GM23338 (cell line): Measurements from ENCODE around the gene PAEP. TPM values are rescaled to one million over a fixed set of nuclear protein-coding genes. Genes with fewer than 3 reads are reported as not detected.
"Not testable (repeated sequence)": the region's sequence is repeated elsewhere in the genome, so short reads cannot be mapped to it uniquely, and the experiment has no call there.

ENCODE experiments used
- ATAC-seq: fragments of 200-7000 bp; cut with Tn5 transposase; 3 replicates; pipeline ENCODE4 v1.9.1; 2020
- DNase-seq: peaks from one replicate; pipeline ENCODE4 v3.0.0-alpha.2; 2015; ENCODE audit warnings: low spot score
- H2AFZ ChIP-seq: fragments of 200-600 bp; sonication (generic); 2 replicates; pipeline ENCODE4 v1.8.0; 2016; ENCODE audit warnings: antibody characterized with exemption, mild to moderate bottlenecking, moderate library complexity
- H3F3A ChIP-seq: fragments of 200-600 bp; sonication (generic); replicated peaks from 2 replicates; pipeline ENCODE4 v1.8.0; 2017; ENCODE audit warnings: antibody characterized with exemption, mixed run types, low read depth
- H3K27ac ChIP-seq: fragments of 200-600 bp; sonication (generic); 2 replicates; pipeline ENCODE4 v1.6.1; 2016; ENCODE audit warnings: low read depth
- H3K27me3 ChIP-seq: fragments of 200-600 bp; sonication (generic); 2 replicates; pipeline ENCODE4 v1.8.0; 2016; ENCODE audit warnings: mild to moderate bottlenecking, mixed run types, moderate library complexity; ENCODE audit not compliant: insufficient read depth
- H3K36me3 ChIP-seq: fragments of 200-600 bp; sonication (generic); 2 replicates; pipeline ENCODE4 v1.8.0; 2016; ENCODE audit warnings: mild to moderate bottlenecking; ENCODE audit not compliant: insufficient read depth
- H3K4me1 ChIP-seq: fragments of 200-600 bp; sonication (generic); 2 replicates; pipeline ENCODE4 v1.8.0; 2016; ENCODE audit warnings: mild to moderate bottlenecking, moderate library complexity; ENCODE audit not compliant: insufficient read depth
- H3K4me2 ChIP-seq: fragments of 200-600 bp; sonication (generic); 2 replicates; pipeline ENCODE4 v1.7.1; 2017; ENCODE audit warnings: mixed run types
- H3K4me3 ChIP-seq: fragments of 200-600 bp; sonication (generic); 2 replicates; pipeline ENCODE4 v1.6.1; 2016; ENCODE audit warnings: mixed run types
- H3K79me2 ChIP-seq: fragments of 200-600 bp; sonication (generic); replicated peaks from 2 replicates; pipeline ENCODE4 v1.8.0; 2017; ENCODE audit warnings: mild to moderate bottlenecking; ENCODE audit not compliant: insufficient read depth
- H3K9me2 ChIP-seq: fragments of 200-600 bp; sonication (generic); 2 replicates; pipeline ENCODE4 v1.8.0; 2017; ENCODE audit not compliant: insufficient read depth
- H4K20me1 ChIP-seq: fragments of 200-600 bp; sonication (generic); replicated peaks from 2 replicates; pipeline ENCODE4 v1.8.0; 2017; ENCODE audit warnings: mild to moderate bottlenecking; ENCODE audit not compliant: insufficient read depth
- H3K27ac Mint-ChIP-seq: 2 replicates; pipeline ENCODE4 v1.8.0; 2020; ENCODE audit warnings: inconsistent platforms, mild to moderate bottlenecking, moderate library complexity, mixed read lengths
- H3K27me3 Mint-ChIP-seq: 3 replicates; pipeline ENCODE4 v1.8.0; 2022; ENCODE audit warnings: low read depth, mild to moderate bottlenecking, moderate library complexity, mixed read lengths, inconsistent platforms; ENCODE audit not compliant: insufficient read depth, poor library complexity
- H3K36me3 Mint-ChIP-seq: 3 replicates; pipeline ENCODE4 v1.8.0; 2021; ENCODE audit warnings: low read depth, mild to moderate bottlenecking, inconsistent platforms, moderate library complexity, mixed read lengths
- H3K4me1 Mint-ChIP-seq: 3 replicates; pipeline ENCODE4 v1.8.0; 2020; ENCODE audit warnings: mild to moderate bottlenecking, inconsistent platforms, mixed read lengths
- H3K4me3 Mint-ChIP-seq: 3 replicates; pipeline ENCODE4 v1.8.0; 2021; ENCODE audit warnings: moderate library complexity, mild to moderate bottlenecking, inconsistent platforms, mixed read lengths
- H3K9me3 Mint-ChIP-seq: 3 replicates; pipeline ENCODE4 v1.8.0; 2020; ENCODE audit warnings: moderate library complexity, mild to moderate bottlenecking, inconsistent platforms, mixed read lengths
- CREB1 ChIP-seq: fragments of 250-450 bp; sonication (Bioruptor Pico); IDR thresholded peaks from 2 replicates; pipeline ENCODE4 v1.5.0; 2020; ENCODE audit warnings: low read depth, mild to moderate bottlenecking, moderate library complexity
- EZH2 ChIP-seq: fragments of 200-600 bp; sonication (generic); IDR thresholded peaks from one replicate; pipeline ENCODE4 v1.8.0; 2017; ENCODE audit warnings: antibody characterized with exemption, mild to moderate bottlenecking, low read depth; ENCODE audit not compliant: unreplicated experiment
- EZH2phosphoT487 ChIP-seq: fragments of 200-600 bp; sonication (generic); IDR thresholded peaks from one replicate; pipeline ENCODE4 v1.8.1; 2018; ENCODE audit warnings: antibody characterized with exemption; ENCODE audit not compliant: unreplicated experiment
- JUNB ChIP-seq: IDR thresholded peaks from one replicate; pipeline ENCODE4 v1.6.1; 2016; ENCODE audit warnings: antibody characterized with exemption; ENCODE audit not compliant: unreplicated experiment
- NANOG ChIP-seq: IDR thresholded peaks from 2 replicates; pipeline ENCODE4 v1.6.1; 2016; ENCODE audit warnings: antibody characterized with exemption, borderline replicate concordance
- POLR2AphosphoS5 ChIP-seq: IDR thresholded peaks from 2 replicates; pipeline ENCODE4 v1.6.1; 2016; ENCODE audit warnings: antibody characterized with exemption, low read depth
- REST ChIP-seq: IDR thresholded peaks from one replicate; pipeline ENCODE4 v1.6.1; 2018; ENCODE audit warnings: antibody characterized with exemption; ENCODE audit not compliant: unreplicated experiment
- STAT1 ChIP-seq: IDR thresholded peaks from one replicate; pipeline ENCODE4 v1.6.1; 2016; ENCODE audit warnings: antibody characterized with exemption; ENCODE audit not compliant: unreplicated experiment
- ZNF114 ChIP-seq: fragments of 250-450 bp; sonication (Bioruptor Pico); IDR thresholded peaks from 2 replicates; pipeline ENCODE4 v1.5.0; 2020; ENCODE audit warnings: mild to moderate bottlenecking, moderate library complexity
- ZNF331 ChIP-seq: fragments of 250-450 bp; sonication (Bioruptor Pico); IDR thresholded peaks from 2 replicates; pipeline ENCODE4 v1.5.0; 2020; ENCODE audit warnings: low read depth, mild to moderate bottlenecking, moderate library complexity
- polyA plus RNA-seq: library from polyadenylated mRNA; unstranded; fragments of >200 nt; fragmentation: Nextera tagmentation; extraction: Ambion mirVana; gene quantifications from 2 replicates; pipeline ENCODE4 v1.2.1, GENCODE V29; 2016
- total RNA-seq: library from RNA; depleted of rRNA; stranded (reverse); fragments of >200 nt; shearing (Covaris generic); gene quantifications from 2 replicates; pipeline ENCODE4 v1.2.3, GENCODE V29; 2014
- TF ChIP-seq, protein P1 (sequence below): IDR thresholded peaks from 2 replicates; pipeline ENCODE4 v1.6.1; 2016; ENCODE audit warnings: antibody characterized with exemption

The PAEP gene
- total and polyA plus RNA-seq, 2 experiments from 2014 or later: not detected

DNA sequence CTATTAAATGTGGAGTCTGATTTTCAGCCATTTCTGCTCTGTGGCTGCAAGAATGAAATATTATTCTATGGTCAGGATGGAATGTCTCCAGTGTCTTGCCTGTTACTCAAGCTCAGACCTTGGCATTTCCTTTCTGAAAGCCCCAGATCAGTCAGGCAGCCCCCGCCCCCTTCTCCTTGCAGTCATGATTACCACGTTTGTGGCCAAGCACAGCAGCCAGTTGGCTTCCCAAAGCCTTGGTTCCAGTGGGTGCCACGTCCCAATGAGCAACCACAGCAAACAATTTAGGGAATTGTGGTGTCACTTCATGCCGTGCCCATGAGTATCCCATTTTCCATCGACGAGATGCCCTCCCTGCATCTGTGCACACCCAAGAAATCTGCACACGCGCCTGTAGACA lies 25.3 kb upstream of the PAEP start:
- Mint-ChIP-seq H3K27ac (no peak overlapping the region), H3K27me3 (peaks cover 4% of the 10 kb centered on the region), H3K9me3 (peaks cover 3% of the 10 kb centered on the region; the same call in 1 of the 3 replicates), H3K36me3 (no peaks in the 10 kb centered on the region), H3K4me3 (no peak overlapping the region), H3K4me1 (peaks cover 11% of the 10 kb centered on the region; the same call in 2 of the 3 replicates)
- no peak overlapping the region for H3K4me2 ChIP-seq
- TF ChIP-seq JUNB (no peak), NANOG (no peak), ZNF114 (no peak), CREB1 (CRISPR knock-in tag) (no peak), EZH2phosphoT487 (no peak), STAT1 (no peak), EZH2 (no peak), POLR2AphosphoS5 (no peak)
- TF ChIP-seq, protein P1, sequence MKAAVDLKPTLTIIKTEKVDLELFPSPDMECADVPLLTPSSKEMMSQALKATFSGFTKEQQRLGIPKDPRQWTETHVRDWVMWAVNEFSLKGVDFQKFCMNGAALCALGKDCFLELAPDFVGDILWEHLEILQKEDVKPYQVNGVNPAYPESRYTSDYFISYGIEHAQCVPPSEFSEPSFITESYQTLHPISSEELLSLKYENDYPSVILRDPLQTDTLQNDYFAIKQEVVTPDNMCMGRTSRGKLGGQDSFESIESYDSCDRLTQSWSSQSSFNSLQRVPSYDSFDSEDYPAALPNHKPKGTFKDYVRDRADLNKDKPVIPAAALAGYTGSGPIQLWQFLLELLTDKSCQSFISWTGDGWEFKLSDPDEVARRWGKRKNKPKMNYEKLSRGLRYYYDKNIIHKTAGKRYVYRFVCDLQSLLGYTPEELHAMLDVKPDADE: no peak
- no peak for ATAC-seq
- no peak overlapping the region for H3K27ac ChIP-seq
- H3K4me3 ChIP-seq: no peak overlapping the region
- H3K79me2 ChIP-seq: no peaks in the 10 kb centered on the region
- no peaks in the 10 kb centered on the region for H3K27me3 ChIP-seq
- H2AFZ ChIP-seq: no peak overlapping the region
- H3K9me2 ChIP-seq: no peaks in the 10 kb centered on the region
- no peaks in the 10 kb centered on the region for H3F3A ChIP-seq
- no peaks in the 10 kb centered on the region for H4K20me1 ChIP-seq
- no peaks in the 10 kb centered on the region for H3K4me1 ChIP-seq
- H3K36me3 ChIP-seq: no peaks in the 10 kb centered on the region
- no peak for DNase-seq

DNA sequence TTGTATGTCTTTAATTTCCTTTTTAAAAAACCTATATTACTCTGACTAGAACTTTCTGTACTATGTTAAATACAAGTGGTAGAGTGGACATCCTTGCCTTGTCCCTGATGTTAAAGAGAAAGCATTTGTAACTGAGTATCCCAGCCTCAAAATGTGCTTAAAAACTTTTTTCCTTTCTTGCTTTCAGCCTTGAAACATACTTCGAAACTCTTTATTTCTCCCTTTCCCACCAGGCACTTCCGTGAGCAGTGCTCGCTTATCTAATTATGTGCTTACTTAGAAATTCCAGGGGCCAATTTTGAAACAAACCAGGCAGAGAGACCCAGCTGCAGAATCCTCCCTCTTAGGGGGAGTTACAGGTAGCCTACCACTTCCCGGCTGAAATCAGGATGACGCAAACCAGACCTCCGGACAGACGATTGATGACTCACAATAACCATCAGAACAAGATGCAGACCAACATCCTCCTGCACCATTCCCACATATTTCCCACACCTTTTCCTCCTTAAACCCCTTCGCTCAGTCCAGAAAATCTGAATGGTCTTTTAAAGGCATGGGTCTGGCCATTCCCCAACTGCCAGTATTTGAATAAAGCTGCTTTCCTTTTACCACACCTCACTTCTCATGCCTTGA lies 18.2 kb upstream of the PAEP start:
- H3K27ac Mint-ChIP-seq: not testable (repeated sequence)

DNA sequence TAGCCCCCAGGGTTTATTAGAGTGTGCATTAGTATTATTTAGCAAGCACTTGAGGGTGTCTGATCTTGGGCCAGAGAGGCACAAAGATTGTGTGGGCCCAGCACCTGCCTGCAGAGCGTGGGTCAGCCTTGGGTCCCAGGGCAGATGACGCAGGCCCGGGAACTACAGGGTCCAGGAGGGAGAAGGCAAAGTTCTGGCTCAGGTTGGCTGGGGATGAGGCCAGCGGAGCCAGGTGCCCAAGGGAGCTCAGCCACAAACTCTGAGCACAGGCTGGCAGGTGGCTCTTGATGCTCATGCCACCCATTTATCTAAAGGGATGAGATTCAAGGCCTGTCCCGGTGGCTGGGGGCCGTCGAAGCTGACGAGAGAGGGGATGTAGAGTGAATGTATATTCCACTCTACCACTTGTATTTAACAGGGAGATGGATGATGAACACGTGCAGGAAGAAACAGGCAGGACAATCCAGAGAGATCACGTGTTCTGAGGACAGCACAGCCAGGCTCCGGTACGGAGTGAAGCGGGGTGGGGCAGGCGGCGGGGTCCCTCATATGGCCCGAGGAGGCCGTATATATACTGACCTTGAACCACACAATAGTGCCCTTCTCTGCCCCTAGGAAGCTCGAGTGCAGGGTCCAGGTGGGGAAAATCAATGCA lies 16.4 kb upstream of the PAEP start:
- no peaks in the 10 kb centered on the region for H3K36me3 Mint-ChIP-seq
- ATAC-seq (no peak), DNase-seq (no peak)
- Histone ChIP-seq H3K4me1 (no peaks in the 10 kb centered on the region), H2AFZ (no peak overlapping the region), H3K36me3 (no peaks in the 10 kb centered on the region), H3K9me2 (no peaks in the 10 kb centered on the region), H3K4me2 (no peak overlapping the region), H4K20me1 (no peaks in the 10 kb centered on the region), H3K4me3 (no peak overlapping the region), H3F3A (no peaks in the 10 kb centered on the region), H3K27ac (no peak overlapping the region), H3K79me2 (no peaks in the 10 kb centered on the region), H3K27me3 (no peaks in the 10 kb centered on the region)
- no peak overlapping the region for H3K27ac Mint-ChIP-seq
- H3K9me3 Mint-ChIP-seq: no peaks in the 10 kb centered on the region
- H3K4me1 Mint-ChIP-seq: 0 out of 3 replicates have a peak, but pooled peaks cover 1% of the 10 kb centered on the region
- H3K4me3 Mint-ChIP-seq: no peak overlapping the region
- peaks cover 10% of the 10 kb centered on the region for H3K27me3 Mint-ChIP-seq
- TF ChIP-seq REST: no peak
- no peak for TF ChIP-seq EZH2phosphoT487
- TF ChIP-seq STAT1: no peak
- TF ChIP-seq JUNB: no peak
- TF ChIP-seq, protein P1: no peak
- no peak for TF ChIP-seq ZNF331 (CRISPR knock-in tag)
- TF ChIP-seq POLR2AphosphoS5: no peak

More for the DNA sequence above, 18.2 kb upstream of the PAEP start:
- not testable (repeated sequence) for ATAC-seq, H3K4me3 ChIP-seq, H3K27me3 ChIP-seq, H3K9me2 ChIP-seq, H3K27ac ChIP-seq, H3K4me3 Mint-ChIP-seq, H3F3A ChIP-seq, H3K79me2 ChIP-seq, H3K27me3 Mint-ChIP-seq, H3K36me3 Mint-ChIP-seq, H3K36me3 ChIP-seq, H3K4me2 ChIP-seq, H3K9me3 Mint-ChIP-seq, H3K4me1 ChIP-seq, H3K4me1 Mint-ChIP-seq, DNase-seq, H4K20me1 ChIP-seq, H2AFZ ChIP-seq
